ENCODE data around the gene LCE2A.
"Not testable (repeated sequence)": the region's sequence is repeated elsewhere in the genome, so short reads cannot be mapped to it uniquely, and the experiment has no call there.

LCE2A gene

GRCh38 chr1:152697701-152698600, at the start of gene LCE2A:
Gene LCE2A, plus strand, starts transcription at chr1:152698345. Its CDS starts 557 bp downstream, at chr1:152698902.
- peak; percentile 8 for DNase-seq

- peak; percentile 41 for DNase-seq
Measured at GRCh38 chr1:152654110-152654509, 44.0 kb upstream of the LCE2A start.

- DNase-seq, result no peak
Measured at GRCh38 chr1:152656459-152656858, 41.7 kb upstream of the LCE2A start.

GRCh38 chr1:152657677-152658076, 40.5 kb upstream of the LCE2A start:
- DNase-seq, result no peak

- no peak for DNase-seq
Measured at GRCh38 chr1:152658649-152659048, 39.5 kb upstream of the LCE2A start.

- DNase-seq, result no peak
Measured at GRCh38 chr1:152663098-152663497, 35.0 kb upstream of the LCE2A start, which contains the start of gene LCE2D. Gene LCE2D, plus strand, starts transcription at chr1:152663380. Its CDS starts 726 bp downstream, at chr1:152664106.

- not testable (repeated sequence) for DNase-seq
Measured at GRCh38 chr1:152666171-152666570, 32.0 kb upstream of the LCE2A start.

- DNase-seq, result no peak
Measured at GRCh38 chr1:152667648-152668047, 30.5 kb upstream of the LCE2A start.

- DNase-seq, result no peak
Measured at GRCh38 chr1:152673016-152673415, 25.1 kb upstream of the LCE2A start.

- not testable (repeated sequence) for DNase-seq
Measured at GRCh38 chr1:152674983-152675382, 23.2 kb upstream of the LCE2A start, which contains the start of gene LCE2C. Gene LCE2C, plus strand, starts transcription at chr1:152675279. Its CDS starts 737 bp downstream, at chr1:152676016.

- DNase-seq, result no peak
Measured at GRCh38 chr1:152679459-152679858, 18.7 kb upstream of the LCE2A start.

- DNase-seq, result no peak
Measured at GRCh38 chr1:152681616-152682015, 16.5 kb upstream of the LCE2A start.

GRCh38 chr1:152683846-152684245, 14.3 kb upstream of the LCE2A start:
- DNase-seq, result no peak

- not testable (repeated sequence) for DNase-seq
Measured at GRCh38 chr1:152685823-152686222, 12.3 kb upstream of the LCE2A start, which contains the start of gene LCE2B. Gene LCE2B, plus strand, starts transcription at chr1:152686123. Its CDS starts 721 bp downstream, at chr1:152686844.

GRCh38 chr1:152699746-152700145, 1.6 kb downstream of the LCE2A start:
- DNase-seq, result no peak

GRCh38 chr1:152707860-152708259, 9.7 kb downstream of the LCE2A start, which contains the start of gene LCE4A:
Gene LCE4A, plus strand, starts transcription at chr1:152708160. Its CDS starts 916 bp downstream, at chr1:152709076.
- DNase-seq, result no peak

GRCh38 chr1:152718238-152718637, 20.1 kb downstream of the LCE2A start:
- no peak for DNase-seq

- no peak for DNase-seq
Measured at GRCh38 chr1:152725261-152725660, 27.1 kb downstream of the LCE2A start.

- no peak for DNase-seq
Measured at GRCh38 chr1:152728986-152729385, 30.8 kb downstream of the LCE2A start.

GRCh38 chr1:152735648-152736047, 37.5 kb downstream of the LCE2A start:
- DNase-seq, result no peak

- DNase-seq, result no peak
Measured at GRCh38 chr1:152737997-152738396, 39.9 kb downstream of the LCE2A start.

- no peak for DNase-seq
Measured at GRCh38 chr1:152739841-152740240, 41.7 kb downstream of the LCE2A start.

- no peak for DNase-seq
Measured at GRCh38 chr1:152741656-152742055, 43.5 kb downstream of the LCE2A start.

All from fibroblast of upper back skin (primary cell).